Muscle of arm (tissue), 14 donors: ENCODE data around the gene TBCEL. TPM values are rescaled to one million over a fixed set of nuclear protein-coding genes. Genes with fewer than 3 reads are reported as not detected.

Source experiments
- DNase-seq: peaks from one replicate; pipeline ENCODE4 v3.0.0-alpha.2; 2013
- long read RNA-seq, 11 donors: transcript quantifications; one replicate each; lab custom pipeline, GENCODE V29; 2026
- polyA plus RNA-seq, 12 donors: library from polyadenylated mRNA; unstranded; fragments of 120-200 nt; gene quantifications; one replicate each; pipeline ENCODE4 v1.2.1, GENCODE V29; 2013; ENCODE audit not compliant: insufficient read length in 12 of 12

Gene TBCEL
- 10 to 100 TPM in 11 of 12 donors, not detected in 1; 12.6 to 18.9 (median 15.9) TPM for polyA plus RNA-seq
- long read RNA-seq, donor 1, full-length matches to known transcripts: 2 of 2 reads
- long read RNA-seq, donor 1, partial matches to known transcripts: 0 of 2 reads
- long read RNA-seq, donor 1, other reads (novel, unspliced or antisense): 0 of 2 reads
- long read RNA-seq, donor 2, full-length matches to known transcripts: 4 of 4 reads
- long read RNA-seq, donor 2, partial matches to known transcripts: 0 of 4 reads
- long read RNA-seq, donor 2, other reads (novel, unspliced or antisense): 0 of 4 reads
- long read RNA-seq, donor 3, full-length matches to known transcripts: 1 of 1 reads
- long read RNA-seq, donor 3, partial matches to known transcripts: 0 of 1 reads
- long read RNA-seq, donor 3, other reads (novel, unspliced or antisense): 0 of 1 reads
- long read RNA-seq, donor 4, partial matches to known transcripts: 0 of 1 reads
- long read RNA-seq, donor 4, other reads (novel, unspliced or antisense): 0 of 1 reads
- long read RNA-seq, donor 5: 0 reads
- long read RNA-seq, donor 6, full-length matches to known transcripts: 2 of 2 reads
- long read RNA-seq, donor 6, partial matches to known transcripts: 0 of 2 reads
- long read RNA-seq, donor 6, other reads (novel, unspliced or antisense): 0 of 2 reads
- long read RNA-seq, donor 7, full-length matches to known transcripts: 1 of 1 reads
- long read RNA-seq, donor 7, partial matches to known transcripts: 0 of 1 reads
- long read RNA-seq, donor 7, other reads (novel, unspliced or antisense): 0 of 1 reads
- long read RNA-seq, donor 8, full-length matches to known transcripts: 4 of 4 reads
- long read RNA-seq, donor 8, partial matches to known transcripts: 0 of 4 reads
- long read RNA-seq, donor 8, other reads (novel, unspliced or antisense): 0 of 4 reads
- long read RNA-seq, donor 9: 0 reads
- long read RNA-seq, donor 10: 0 reads
- long read RNA-seq, donor 11, full-length matches to known transcripts: 1 of 1 reads
- long read RNA-seq, donor 11, partial matches to known transcripts: 0 of 1 reads
- long read RNA-seq, donor 11, other reads (novel, unspliced or antisense): 0 of 1 reads

GRCh38 chr11:121023848-121024751 is at the start of gene TBCEL:
Gene TBCEL, plus strand, starts transcription at chr11:121024102. Its CDS starts 21,589 bp downstream, at chr11:121045691.
- DNase-seq: peak; percentile 83

GRCh38 chr11:120974466-120974865 is 49.4 kb upstream of the TBCEL start:
- DNase-seq: no peak

- DNase-seq: no peak
Observed at GRCh38 chr11:120974965-120975364, 48.9 kb upstream of the TBCEL start.

GRCh38 chr11:120977266-120978137 is 46.4 kb upstream of the TBCEL start:
- DNase-seq: no peak

- no peak for DNase-seq
Observed at GRCh38 chr11:120978701-120979100, 45.2 kb upstream of the TBCEL start.

- peak; percentile 16 for DNase-seq
Observed at GRCh38 chr11:120985718-120986569, 38.0 kb upstream of the TBCEL start.

- DNase-seq: no peak
Observed at GRCh38 chr11:120988603-120989002, 35.3 kb upstream of the TBCEL start.

- no peak for DNase-seq
Observed at GRCh38 chr11:120991830-120992686, 31.8 kb upstream of the TBCEL start.

- no peak for DNase-seq
Observed at GRCh38 chr11:120994091-120994859, 29.6 kb upstream of the TBCEL start.

GRCh38 chr11:120995184-120995583 is 28.7 kb upstream of the TBCEL start:
- no peak for DNase-seq

- DNase-seq: no peak
Observed at GRCh38 chr11:120996973-120997372, 26.9 kb upstream of the TBCEL start.

- DNase-seq: no peak
Observed at GRCh38 chr11:120998581-120998980, 25.3 kb upstream of the TBCEL start.

GRCh38 chr11:121004206-121004840 is 19.6 kb upstream of the TBCEL start:
- no peak for DNase-seq

- no peak for DNase-seq
Observed at GRCh38 chr11:121006922-121007321, 17.0 kb upstream of the TBCEL start.

GRCh38 chr11:121008551-121008950 is 15.4 kb upstream of the TBCEL start:
- no peak for DNase-seq

- DNase-seq: no peak
Observed at GRCh38 chr11:121012091-121012490, 11.8 kb upstream of the TBCEL start.

- DNase-seq: no peak
Observed at GRCh38 chr11:121018746-121019145, 5.2 kb upstream of the TBCEL start.
